CD4-positive, alpha-beta T cell treated with Interleukin-2 at 100 ng/mL for 4 hours (primary cell): ENCODE results near the gene MARK4.
"Not testable (repeated sequence)": the region's sequence is repeated elsewhere in the genome, so short reads cannot be mapped to it uniquely, and the experiment has no call there.

Source experiments
- DNase-seq: peaks from one replicate; pipeline ENCODE4 v3.0.0-alpha.2; 2020; ENCODE audit warnings: low spot score

Gene MARK4

DNA sequence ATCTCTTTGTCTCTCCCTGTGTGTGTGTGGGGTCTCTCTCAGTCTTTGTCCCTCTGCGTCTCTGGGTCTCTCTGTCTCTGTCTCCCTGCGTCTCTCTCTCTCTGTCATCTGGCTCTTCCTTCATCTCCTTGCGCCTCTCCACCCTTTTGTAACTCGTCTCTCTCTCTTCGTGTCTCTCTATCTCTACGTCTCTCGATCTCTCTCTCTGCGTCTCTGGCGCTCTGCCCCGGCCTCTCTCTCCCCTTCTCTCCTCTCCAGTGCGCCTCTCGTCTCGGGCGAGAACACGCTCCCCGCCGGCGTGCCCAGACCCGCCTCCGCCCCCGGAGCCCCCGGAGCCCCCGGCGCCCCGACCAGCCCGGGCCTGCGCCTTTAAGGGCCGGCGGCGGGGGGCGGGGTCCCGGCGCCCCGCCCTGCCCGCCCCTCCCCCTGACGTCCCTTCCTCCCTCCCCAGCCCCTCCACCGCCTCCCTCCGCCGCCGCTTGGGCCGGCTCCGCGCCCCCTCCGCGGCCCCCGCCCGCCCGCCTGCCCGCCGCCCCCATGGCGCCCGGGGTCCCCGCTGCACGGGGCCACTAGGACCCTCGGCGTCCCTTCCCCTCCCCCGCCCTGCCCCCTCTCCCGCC lies at the start of gene MARK4:
MARK4 (plus strand) TSS at position 440 of the 620 bp plus-strand sequence. CDS start 318 bp downstream, outside the sequence.
- peak; percentile 48 for DNase-seq

DNA sequence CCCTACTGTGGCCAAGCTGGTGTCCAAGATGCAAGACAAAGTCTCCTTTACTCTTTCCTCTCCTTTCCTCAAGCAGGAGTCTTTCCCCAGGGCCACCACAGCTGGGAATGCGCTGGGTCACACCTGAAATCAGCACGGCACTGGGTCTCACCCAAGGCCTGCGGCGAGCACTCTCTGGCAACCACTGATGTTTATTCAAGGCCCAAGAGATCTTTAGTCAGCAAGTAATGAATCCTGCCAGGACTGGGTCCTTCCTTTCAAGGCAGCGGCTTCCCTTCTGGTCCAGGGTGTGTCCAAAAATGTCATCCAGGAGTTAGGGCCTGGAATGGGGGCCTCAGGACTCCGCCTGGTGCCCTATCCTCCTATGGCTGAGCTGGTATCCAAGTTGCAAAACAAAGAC lies 48.4 kb upstream of the MARK4 start:
- DNase-seq = no peak

DNA sequence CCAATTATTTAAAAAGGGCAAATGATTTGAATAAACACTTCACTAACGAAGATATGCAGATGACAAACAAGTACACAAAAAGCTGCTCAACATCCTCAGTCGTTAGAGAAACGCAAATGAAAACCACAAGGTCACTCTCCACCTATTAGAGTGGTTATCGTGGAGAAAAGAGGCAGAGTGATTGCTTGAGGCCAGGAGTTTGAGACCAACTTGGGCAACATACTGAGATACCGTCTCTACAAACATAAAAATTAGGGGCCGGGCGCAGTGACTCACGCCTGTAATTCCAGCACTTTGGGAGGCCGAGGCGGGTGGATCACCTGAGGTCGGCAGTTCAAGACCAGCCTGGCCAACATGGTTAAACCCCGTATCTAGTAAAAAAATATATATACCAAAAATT lies 45.3 kb upstream of the MARK4 start:
- DNase-seq = no peak

DNA sequence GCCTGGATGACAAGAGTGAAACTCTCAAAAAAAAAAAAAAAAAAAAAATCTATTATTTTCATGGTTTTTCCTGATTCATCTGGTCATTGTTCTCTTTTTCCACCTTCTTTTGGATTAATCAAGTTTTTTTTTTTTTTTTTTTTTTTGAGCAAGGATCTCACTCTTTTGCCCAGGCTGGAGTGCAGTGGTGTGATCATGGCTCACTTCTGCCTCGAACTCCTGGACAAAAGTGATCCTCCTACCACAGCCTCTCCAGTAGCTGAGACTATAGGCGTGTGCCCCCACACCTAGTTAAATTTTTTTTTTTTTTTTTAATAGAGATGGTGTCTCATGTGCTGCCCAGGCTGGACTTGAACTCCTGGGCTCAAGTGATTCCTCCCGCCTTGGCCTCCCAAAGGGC lies 44.7 kb upstream of the MARK4 start:
- DNase-seq = no peak

DNA sequence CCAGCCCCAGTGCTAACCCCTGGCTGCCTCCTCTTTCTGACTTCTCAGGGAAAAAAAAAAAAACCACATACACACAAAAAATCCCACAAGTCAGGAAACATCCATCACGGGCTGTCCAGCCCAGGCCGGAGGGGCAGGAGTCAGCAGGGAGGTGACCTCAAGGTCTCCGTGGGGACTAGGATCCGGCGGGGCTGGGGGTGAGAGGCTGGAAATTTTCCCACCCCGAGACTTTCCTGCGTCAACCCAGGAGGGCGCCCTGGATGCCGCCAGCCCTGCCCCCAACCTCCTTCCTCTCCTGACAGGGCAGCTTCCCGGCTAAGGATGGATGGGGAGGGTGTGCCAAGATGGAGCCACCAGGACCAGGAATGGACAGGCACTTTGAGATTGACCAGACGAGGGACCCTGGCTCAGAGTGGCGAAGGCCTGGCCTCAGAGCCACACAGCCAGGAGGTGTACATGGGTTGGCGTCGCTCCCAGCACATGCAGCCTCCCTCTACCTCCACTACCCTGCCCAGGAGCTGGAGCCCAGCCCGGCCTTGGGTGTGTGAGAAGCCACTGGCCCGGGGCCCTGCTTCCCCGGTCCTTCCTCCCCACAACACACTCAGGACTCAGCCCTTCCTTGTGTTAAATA lies 39.2 kb upstream of the MARK4 start:
- DNase-seq = no peak

DNA sequence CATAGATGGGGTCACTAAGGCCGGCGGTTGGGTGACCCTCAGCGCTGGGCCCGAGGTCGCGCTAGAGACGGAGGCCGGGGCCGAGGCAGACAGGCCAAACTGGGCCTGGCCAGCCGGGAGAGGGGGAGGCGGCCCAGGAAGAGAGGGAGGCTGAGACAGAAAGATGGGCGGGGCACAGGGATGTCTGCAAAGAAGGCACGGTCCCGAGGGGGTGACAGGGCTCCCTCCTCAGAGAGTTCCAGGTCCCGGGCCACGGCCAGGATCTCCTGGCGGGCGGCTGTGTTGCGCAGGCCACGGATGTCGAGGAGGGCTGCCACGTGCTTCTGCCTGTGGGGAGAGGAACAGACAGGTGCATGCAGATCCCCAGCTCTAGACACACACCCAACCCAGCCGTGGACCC lies 38.0 kb upstream of the MARK4 start:
- no peak for DNase-seq

DNA sequence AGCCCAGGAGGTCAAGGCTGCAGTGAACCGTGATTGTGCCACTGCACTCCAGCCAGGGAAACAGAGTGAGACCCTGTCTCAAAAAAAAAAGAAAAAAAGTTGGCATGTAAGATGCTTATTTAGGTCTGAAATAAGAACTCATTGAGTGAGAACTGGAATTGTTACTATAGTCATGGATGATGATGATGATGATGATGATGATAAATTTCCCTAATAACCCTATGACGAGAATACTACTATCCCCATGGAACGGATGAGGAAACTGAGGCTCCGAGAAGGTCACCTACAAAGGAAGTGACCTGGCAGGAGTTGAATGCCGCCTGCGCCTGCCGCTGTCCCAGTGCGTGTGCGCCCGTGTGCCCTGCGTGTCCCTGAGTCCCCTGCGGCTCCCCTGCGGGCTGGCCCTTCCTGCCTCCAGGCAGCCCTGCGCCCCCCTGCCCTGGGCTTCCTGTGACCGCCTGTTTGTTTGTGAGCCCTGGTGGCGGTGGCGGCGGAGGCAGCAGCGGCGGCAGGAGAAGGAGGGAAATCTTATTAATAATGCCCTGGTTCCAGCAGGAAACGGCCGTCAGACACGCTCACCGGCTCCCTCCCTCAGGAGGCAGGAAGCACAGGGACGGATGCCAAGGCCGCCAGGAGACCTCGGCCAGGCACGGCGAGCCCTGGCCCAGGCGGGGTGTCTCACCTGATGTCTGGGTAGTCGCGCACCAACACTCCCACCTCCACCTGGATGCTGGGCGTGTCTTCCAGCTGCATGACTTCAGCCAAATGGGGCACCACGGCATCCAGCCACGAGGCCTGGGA lies 35.5 kb upstream of the MARK4 start:
- DNase-seq = no peak

DNA sequence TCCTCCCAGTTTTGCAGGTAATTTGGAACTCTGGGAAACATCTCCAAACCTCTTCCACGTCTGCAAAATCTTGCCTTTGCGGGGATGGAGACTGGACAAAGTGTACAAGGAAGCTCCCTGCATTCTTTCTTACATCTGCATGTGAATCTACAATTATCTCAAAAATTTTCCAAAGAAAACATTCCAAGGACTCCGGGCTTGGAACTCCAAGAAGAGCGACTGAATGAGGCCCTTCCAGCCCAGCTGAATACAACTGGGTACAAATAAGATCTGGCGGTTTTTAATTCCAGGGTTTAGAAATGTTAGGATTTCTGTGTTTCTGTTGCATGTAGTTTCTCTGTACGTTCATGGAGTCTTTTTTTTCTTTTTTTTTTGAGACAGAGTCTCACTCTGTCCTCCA lies 34.4 kb upstream of the MARK4 start:
- DNase-seq = no peak

DNA sequence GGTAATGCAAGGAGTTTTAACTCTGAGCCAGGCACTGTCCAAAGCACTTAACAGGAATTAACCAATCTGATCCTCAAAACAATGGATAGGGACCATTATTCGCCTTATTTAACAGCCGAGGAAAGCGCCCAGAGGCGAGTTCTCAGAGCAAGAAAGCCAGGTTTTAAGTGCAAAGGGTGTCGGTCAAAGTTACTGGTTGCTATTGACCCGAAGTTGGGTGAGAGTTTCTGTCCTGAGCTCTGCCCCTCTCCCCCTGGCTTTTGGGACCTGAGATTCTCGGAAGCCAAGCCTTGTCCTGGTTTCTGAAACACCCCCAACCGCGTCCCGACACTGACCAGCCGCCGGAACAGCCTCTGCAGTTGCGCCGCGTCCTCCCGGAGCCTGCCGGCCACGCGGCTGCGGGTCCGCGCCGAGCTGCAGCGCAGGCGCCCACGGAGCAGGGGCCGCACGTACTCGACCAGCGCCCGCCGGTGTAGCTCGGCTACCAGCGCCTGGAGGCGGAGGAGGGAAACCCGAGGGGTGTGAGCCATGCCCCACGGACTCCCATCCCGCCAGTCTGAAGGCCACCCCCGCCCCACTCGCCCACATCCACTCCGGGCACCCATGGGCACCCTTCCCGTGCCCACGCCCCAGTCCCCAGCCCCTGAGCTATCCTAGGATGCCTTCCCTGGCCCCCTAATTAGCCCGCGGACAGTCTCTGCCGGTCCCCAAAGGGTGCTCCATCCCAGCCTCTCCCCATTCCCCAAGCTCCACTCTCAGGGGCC lies 33.7 kb upstream of the MARK4 start:
- no peak for DNase-seq

DNA sequence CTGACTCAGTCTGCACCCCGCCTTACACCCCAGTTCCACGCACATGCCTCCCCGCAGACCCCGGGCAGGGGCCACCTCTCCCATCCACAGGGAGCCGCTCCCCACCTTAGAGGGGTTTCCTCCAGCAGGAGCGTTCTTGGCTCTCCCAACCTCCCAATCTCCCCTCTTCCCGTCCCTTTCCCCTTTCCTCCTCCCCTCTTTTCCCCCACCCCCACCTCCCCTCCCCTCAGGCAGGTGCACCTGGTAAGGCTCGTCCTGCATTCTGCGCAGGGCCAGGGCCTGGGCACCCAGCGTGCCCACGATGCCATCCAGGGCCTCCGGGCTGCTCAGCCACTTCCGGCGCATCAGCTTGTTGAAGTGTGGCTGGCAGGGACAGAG lies 33.1 kb upstream of the MARK4 start:
- DNase-seq = no peak

DNA sequence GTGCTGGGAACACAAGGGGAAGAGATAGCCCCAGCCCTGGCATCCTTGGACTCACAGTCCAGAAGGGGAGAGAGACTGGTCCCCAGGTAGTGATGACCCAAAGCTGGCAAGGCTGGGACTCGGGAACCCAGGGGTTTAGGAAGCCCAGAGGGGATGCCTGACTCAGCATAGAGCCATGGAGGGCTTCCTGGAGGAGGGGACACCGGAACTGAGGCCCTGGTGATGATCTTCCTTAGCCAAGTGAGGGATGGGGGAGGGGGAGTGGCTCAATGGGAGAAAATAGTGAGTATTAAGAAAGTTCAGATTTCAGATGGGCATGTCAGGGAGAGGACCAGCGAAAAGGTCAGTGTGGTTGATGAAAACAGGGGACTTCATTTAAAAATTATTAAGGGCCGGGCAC lies 32.6 kb upstream of the MARK4 start:
- DNase-seq = no peak

DNA sequence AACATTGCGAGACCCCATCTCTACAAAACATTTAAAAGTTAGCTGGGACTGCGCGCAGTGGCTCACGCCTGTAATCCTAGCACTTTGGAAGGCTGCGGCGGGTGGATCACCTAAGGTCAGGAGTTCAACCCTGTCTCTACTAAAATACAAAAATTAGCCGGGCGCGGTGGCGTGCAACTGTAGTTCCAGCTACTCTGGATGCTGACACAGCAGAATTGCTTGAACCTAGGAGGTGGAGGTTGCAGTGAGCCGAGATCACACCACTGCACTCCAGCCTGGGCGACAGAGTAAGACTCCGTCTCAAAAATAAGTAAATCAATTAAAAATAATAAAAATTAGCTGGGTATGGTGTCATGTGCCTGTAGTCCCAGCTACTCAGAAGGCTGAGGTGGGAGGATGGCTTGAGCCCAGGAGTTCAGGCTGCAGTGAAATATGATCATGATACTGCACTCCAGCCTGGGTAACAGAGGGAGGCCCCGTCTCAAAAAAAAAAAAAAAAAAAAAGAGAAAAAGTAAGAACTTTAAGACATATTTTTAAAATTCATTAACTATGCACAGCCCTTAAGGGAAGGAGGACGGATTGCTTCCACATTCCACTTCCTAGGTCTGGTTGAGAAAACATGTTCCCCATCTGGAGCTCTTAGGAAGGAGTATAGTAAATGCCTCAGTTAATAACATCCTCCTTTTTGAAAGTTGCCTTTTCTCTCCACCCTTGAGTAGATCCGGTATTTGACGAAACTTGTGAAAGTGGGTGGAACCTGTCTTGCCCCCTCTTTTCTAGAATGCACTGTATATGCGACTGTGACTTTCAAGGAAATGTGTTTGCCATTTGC lies 31.9 kb upstream of the MARK4 start:
- DNase-seq = no peak

DNA sequence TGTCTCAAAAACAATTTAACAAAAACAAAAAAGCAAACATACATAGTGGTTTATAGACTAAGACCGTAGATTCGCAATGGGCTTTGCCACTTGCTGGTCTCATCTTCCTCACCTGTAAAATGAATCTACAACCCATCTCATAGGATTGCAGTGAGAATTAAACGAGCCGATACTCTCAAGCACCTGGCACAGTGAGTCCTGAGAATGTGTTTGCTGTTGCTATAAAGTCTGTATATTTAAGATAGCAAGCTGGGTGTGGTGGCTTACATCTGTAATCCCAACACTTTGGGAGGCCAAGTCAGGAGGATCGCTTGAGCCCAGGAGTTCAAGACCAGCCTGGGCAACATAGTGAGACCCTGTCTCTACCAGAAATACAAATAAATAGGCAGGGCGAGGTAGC lies 28.3 kb upstream of the MARK4 start:
- DNase-seq = no peak

DNA sequence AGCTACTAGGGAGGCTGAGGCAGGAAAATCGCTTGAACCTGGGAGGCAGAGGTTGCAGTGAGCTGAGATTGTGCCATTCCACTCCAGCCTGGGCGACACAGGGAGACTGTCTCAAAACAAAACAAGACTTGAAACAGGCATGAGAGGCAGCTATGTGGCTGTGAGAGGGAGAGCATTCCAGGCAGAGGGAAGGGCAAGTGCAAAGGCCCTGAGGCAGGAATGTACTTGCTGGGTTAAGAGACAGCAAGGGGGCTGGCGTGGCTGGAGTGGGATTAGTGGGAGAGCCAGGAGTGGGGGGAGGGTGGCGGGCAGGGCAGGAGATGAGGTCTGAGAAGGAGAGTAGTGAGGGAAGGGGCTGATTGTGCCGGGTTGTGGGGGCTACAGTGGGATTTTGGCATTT lies 27.2 kb upstream of the MARK4 start:
- no peak for DNase-seq

DNA sequence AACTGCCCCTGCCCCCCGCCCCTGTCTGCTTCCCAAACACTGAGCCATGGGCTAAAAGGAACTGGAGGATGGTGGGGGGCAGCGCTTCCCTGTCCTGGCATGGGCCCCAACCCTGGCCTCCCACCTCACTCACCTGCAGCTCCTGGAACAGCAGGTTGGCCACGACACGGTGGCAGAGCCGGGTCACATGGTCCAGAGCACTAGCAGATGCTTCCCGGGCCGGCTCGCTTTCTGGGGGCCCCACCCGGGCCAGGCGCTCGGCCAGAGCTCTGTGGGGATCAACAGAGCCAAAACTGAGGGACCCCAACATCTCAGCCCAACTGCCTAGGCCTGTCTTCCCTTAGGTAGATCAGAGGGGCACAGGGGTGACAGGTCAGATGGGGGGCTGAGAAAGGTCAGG lies 26.4 kb upstream of the MARK4 start:
- DNase-seq = no peak

DNA sequence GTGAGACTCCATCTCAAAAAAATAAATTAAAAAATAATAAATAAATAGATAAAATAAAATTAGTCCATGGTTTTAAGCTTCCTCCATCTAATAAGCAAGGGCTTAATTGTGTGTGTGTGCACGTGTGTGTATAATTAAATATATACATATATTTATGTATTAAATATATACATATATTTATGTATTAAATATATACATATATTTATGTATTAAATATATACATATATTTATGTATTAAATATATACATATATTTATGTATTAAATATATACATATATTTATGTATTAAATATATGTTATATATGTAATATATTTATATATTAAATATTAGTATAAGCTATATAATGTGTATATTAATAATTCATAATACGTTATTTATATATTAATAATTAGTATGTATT lies 22.0 kb upstream of the MARK4 start:
- DNase-seq = not testable (repeated sequence)

DNA sequence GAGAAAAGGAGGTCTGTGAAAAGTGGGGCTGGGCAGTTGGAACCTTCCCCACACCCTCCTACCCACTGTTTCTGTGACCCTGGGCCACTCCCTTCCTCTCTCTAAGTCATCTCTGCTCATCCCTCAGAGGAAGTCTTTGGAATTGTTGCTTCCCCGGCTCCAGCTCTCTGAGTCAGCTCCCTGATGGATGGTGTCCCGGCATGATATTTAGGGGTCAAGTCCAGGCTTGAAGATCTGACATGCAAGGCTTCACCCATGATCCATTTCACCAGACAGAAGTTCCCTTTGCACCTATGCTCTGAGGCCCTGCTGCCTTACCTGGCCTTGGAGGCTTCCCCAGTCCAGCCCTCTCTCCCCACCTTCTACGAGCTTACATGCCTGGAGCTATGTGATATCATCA lies 19.2 kb upstream of the MARK4 start:
- no peak for DNase-seq

DNA sequence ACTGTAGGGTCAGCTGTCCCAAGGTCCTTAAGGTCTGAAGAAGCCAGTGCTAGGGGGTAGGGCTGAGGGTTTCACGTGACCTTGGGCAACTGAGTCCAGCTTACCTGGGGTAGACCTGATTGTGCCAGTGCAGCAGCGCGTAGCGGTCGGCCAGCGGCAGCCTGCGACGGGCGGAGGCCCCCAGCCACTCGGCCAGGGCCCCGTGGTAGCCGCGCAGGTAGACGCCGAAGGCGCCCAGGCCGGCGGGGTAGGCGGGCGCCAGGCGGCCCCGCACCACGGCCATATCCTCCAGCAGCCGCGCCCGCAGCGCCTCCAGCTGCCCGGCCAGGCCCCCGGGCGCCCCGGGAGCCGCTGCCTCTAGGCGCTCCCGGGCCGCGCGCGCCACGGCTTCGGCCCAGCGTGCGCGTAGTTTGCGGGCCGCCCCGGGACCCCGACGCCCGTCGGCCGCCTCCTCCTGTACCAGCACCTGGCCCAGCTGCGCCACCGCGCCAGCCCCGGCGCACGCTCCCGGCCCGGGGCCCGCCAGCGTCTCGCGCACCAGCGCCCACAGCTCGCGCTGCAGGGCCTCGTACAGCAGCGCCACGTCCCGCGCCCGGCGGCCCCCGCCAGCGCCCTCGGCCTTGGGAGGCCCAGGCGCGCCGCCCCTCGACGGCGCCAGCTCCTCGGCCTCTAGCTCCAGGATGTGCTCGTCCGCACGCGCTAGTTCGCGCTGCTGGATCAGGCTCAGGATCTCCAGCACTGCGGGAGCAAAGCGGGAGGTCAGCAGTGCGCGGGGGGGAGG lies 16.8 kb upstream of the MARK4 start:
- no peak for DNase-seq

DNA sequence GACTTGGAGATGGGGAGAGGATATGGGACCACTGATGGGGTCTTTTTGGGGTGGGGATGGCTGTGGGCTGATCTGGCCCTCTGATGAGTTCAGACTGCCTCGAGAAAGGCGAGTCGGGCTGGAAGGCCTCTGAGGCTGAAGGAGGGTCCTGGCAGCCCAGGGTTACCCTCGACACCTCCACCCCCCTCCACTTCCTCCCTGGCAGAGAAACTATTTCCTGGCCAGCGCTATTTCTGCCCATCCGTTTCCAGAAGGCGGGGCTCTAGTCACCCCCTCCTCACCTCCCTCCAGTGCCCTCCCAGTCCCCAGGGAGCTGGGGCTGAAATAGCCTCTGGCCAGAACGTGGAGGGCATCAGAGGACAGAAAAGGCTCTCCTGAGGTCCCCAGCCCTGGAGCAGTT lies 15.6 kb upstream of the MARK4 start:
- DNase-seq = no peak

DNA sequence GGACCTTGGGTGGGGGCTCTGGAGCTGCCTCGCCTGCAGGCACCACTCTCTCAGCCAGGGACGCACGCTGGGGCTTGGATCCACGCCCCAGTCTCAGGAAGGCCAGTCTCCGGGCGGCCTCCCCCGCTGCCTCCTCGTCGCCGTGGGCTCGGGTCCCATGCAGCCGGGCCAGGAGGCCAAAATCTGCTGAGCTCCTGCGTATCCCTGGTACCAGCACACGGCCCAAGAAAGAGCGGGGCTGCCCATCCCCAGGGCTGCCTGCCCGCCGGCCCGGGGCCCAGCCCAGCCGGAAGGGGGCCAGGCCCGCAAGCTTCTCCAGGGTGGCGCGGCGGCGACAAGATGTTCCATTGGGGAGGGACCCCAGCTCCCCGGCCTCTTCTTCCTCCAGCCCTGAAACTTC lies 12.5 kb upstream of the MARK4 start:
- DNase-seq = no peak

DNA sequence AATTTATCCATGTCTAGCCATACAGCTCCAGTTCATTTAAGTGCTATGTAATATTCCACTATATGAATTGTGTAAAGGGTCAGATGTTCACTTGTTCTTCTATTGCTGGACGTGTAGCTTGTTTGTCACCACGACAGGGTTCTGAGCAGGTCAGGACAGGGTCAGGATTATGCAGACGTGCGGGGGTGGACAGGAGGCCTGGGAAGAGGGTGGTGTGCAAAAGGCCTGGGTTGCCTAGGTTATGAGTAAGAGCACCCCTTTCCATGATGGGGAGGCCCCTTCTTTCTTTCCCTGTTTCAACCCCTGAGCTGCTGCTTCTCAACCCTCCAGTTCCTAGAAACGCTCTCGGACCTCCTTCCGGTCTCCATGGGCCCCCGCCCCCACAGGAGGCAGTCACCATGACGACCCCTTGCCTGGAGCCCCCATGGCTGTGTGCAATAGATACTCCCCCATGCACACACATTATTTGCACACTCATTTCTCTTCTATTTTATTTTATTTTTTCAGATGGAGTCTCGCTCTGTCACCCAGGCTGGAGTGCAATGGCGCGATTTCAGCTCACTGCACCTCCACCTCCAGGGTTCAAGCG lies 7.8 kb upstream of the MARK4 start:
- DNase-seq = no peak
